HG03354 (cell line): Measurements from ENCODE around the gene ADAR.

Source experiments
- ATAC-seq: cut with Tn5 transposase; IDR thresholded peaks from one replicate; pipeline ENCODE4 v1.9.1; 2021; ENCODE audit warnings: mild to moderate bottlenecking; ENCODE audit not compliant: unreplicated experiment, poor library complexity, severe bottlenecking

ADAR gene

GRCh38 chr1:154539486-154540483 is 68.2 kb downstream of the ADAR start:
- no peak for ATAC-seq

- ATAC-seq: no peak
These were observed 71.4 kb downstream of the ADAR start for GRCh38 chr1:154536570-154536969.

GRCh38 chr1:154533952-154534844 is 73.8 kb downstream of the ADAR start:
- no peak for ATAC-seq
